NB4 (cell line): ENCODE data around the gene FAM241A.

Experiments
- CTCF ChIP-seq: IDR thresholded peaks from one replicate; pipeline ENCODE4 v1.5.1; 2012; ENCODE audit warnings: low read depth, low read length
- MAX ChIP-seq: IDR thresholded peaks from 2 replicates; pipeline ENCODE4 v1.6.1; 2011; ENCODE audit warnings: low read depth, low read length
- MYC ChIP-seq: IDR thresholded peaks from 2 replicates; pipeline ENCODE4 v1.6.1; 2011; ENCODE audit warnings: low read depth, low read length
- POLR2A ChIP-seq: IDR thresholded peaks from 2 replicates; pipeline ENCODE4 v1.6.1; 2011; ENCODE audit warnings: mild to moderate bottlenecking; ENCODE audit not compliant: insufficient read length; ENCODE audit errors: extremely low read depth

GRCh38 chr4:112189754-112190153 lies 44.5 kb downstream of the FAM241A start:
- no peak for TF ChIP-seq POLR2A
- TF ChIP-seq CTCF = no peak
- no peak for TF ChIP-seq MAX
- no peak for TF ChIP-seq MYC
